Esophagus muscularis mucosa (tissue), 4 donors: ENCODE results near the gene SOBP. TPM values are rescaled to one million over a fixed set of nuclear protein-coding genes. Genes with fewer than 3 reads are reported as not detected.

Source experiments
- DNase-seq: peaks from one replicate; pipeline ENCODE4 v3.0.0-alpha.2; 2017; ENCODE audit errors: extremely low spot score
- H3K27ac ChIP-seq, 4 donors: fragments of 200-600 bp; sonication (generic); replicated peaks in 1 of 4; 1 replicate in 3 of 4; 2 replicates in 1 of 4; pipeline ENCODE4 v1.5.1; 2016 to 2019; ENCODE audit warnings: mild to moderate bottlenecking in 1 of 4
- H3K27me3 ChIP-seq, 4 donors: fragments of 200-600 bp; sonication (generic); one replicate each; pipeline versions ENCODE4 v1.5.1 to v1.6.0; 2016 to 2019
- H3K36me3 ChIP-seq, 4 donors: fragments of 200-600 bp; sonication (generic); one replicate each; pipeline ENCODE4 v1.5.1; 2016 to 2019
- H3K4me1 ChIP-seq, 4 donors: fragments of 200-600 bp; sonication (generic); one replicate each; pipeline ENCODE4 v1.5.1; 2016 to 2019
- H3K4me3 ChIP-seq, 4 donors: fragments of 200-600 bp; sonication (generic); 1 replicate in 2 of 4; 2 replicates in 2 of 4; pipeline ENCODE4 v1.5.1; 2016 to 2019; ENCODE audit warnings: mild to moderate bottlenecking in 4 of 4, moderate library complexity in 1 of 4
- H3K9me3 ChIP-seq, 4 donors: fragments of 200-600 bp; sonication (generic); 1 replicate in 3 of 4; 2 replicates in 1 of 4; pipeline ENCODE4 v1.5.1; 2016 to 2019
- EP300 ChIP-seq: sonication (generic); formaldehyde crosslinking; IDR thresholded peaks from one replicate; pipeline ENCODE4 v1.6.1; 2017; ENCODE audit warnings: antibody characterized with exemption
- POLR2A ChIP-seq: fragments of 450-650 bp; IDR thresholded peaks from one replicate; pipeline ENCODE4 v1.6.1; 2017; ENCODE audit warnings: antibody characterized with exemption, moderate library complexity, mild to moderate bottlenecking, low read depth
- POLR2AphosphoS5 ChIP-seq, 2 donors: sonication (generic); formaldehyde crosslinking; IDR thresholded peaks; one replicate each; pipeline ENCODE4 v1.6.1; 2017; ENCODE audit warnings: antibody characterized with exemption in 2 of 2
- WGBS: methylation state at CpG from one replicate; pipeline ENCODE4 v1.1.5; 2018; 5-methylcytosine and 5-hydroxymethylcytosine counted together
- intact Hi-C: fragments of 100-400 bp; cut with DNase I; formaldehyde crosslinking; loops from one replicate; pipeline ENCODE4 v1.15.1; 2023
- total RNA-seq, 4 donors: library from RNA; depleted of rRNA; stranded (reverse); fragments of >200 nt; gene quantifications; one replicate each; pipeline versions ENCODE4 v1.1.0 to v1.2.1, GENCODE V29; 2016
- TF ChIP-seq, protein P1 (sequence below), 3 experiments: fragments of 200-600 bp in 2 of 3; fragments of 450-650 bp in 1 of 3; sonication (generic) in 2 of 3; IDR thresholded peaks; one replicate each; pipeline ENCODE4 v1.5.1; 2017 to 2019; ENCODE audit warnings: antibody characterized with exemption in 3 of 3, mild to moderate bottlenecking in 2 of 3, moderate library complexity in 1 of 3

SOBP gene
- total RNA-seq, 4 donors from 2014 or later = 18.6 to 44.1 (median 27.6) TPM

DNA sequence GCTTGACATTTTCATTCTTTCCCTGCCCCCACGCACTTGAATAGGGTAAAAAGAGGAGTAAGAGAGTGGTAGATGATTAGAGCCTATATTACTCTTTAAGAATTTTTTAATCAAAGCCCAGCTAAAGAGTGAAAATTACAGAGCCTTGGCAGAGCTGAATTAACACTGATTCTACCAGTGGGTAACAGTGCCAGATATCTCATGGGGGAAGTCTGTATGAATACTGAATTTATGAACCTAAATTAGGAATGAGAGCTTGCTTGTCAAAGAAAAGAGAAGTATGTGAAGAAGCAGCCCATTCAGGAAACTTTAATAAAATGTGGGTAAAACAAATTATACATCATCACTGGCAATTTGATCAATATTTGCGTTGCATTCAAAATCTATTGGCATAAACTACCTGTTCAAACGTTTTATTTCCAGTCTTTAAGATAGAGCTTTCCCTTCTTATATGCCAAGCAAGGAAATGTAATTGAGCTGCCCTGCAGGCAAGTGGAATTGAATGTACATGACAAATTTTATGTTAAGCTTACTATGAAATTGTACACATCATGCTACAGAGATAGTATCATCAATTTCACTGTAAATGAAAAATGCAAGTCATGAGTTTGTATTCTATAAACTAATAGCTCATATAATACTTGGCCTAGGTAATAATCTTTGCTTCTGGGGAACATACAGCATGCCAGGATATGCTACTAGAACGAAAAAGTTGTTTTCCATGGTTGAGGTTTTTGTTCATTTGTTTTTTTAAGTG is 14.5 kb downstream of the SOBP start:
- WGBS = 83% methylated on average over 4 of the region's 4 CpGs

DNA sequence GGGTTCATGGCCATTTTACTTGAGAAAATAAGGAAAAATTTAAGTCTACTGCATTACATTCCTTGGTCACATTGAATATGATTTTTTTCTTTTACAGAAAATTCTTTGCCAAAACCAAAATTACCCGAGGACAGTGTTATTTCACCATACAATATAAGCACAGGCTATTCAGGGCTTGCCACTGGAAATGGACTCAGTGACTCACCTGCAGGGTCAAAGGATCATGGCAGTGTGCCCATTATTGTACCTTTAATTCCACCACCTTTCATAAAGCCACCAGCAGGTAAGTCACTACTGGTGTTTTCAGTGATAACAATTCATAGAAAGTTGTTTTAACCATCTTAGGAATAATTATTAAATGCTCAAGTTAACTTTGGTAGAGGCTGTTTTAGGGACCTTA is 16.2 kb downstream of the SOBP start:
- H3K36me3 ChIP-seq = peaks cover 0 to 18% (median 0%) of the 10 kb centered on the region in 4 donors

More for the DNA sequence above, 14.5 kb downstream of the SOBP start:
- H3K4me1 ChIP-seq = peaks cover 5 to 27% (median 6%) of the 10 kb centered on the region in 4 donors
- no peak for TF ChIP-seq POLR2AphosphoS5 (IDR thresholded peaks at IDR 0.05)
- no peak for TF ChIP-seq EP300
- TF ChIP-seq, protein P1, sequence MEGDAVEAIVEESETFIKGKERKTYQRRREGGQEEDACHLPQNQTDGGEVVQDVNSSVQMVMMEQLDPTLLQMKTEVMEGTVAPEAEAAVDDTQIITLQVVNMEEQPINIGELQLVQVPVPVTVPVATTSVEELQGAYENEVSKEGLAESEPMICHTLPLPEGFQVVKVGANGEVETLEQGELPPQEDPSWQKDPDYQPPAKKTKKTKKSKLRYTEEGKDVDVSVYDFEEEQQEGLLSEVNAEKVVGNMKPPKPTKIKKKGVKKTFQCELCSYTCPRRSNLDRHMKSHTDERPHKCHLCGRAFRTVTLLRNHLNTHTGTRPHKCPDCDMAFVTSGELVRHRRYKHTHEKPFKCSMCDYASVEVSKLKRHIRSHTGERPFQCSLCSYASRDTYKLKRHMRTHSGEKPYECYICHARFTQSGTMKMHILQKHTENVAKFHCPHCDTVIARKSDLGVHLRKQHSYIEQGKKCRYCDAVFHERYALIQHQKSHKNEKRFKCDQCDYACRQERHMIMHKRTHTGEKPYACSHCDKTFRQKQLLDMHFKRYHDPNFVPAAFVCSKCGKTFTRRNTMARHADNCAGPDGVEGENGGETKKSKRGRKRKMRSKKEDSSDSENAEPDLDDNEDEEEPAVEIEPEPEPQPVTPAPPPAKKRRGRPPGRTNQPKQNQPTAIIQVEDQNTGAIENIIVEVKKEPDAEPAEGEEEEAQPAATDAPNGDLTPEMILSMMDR (IDR thresholded peaks at IDR 0.05) = no peak
- TF ChIP-seq POLR2A = no peak
- H3K27ac ChIP-seq = no peak overlapping the region
- H3K36me3 ChIP-seq = peaks cover 0 to 18% (median 0%) of the 10 kb centered on the region in 4 donors
- intact Hi-C loops = no loop called here
- no peak for DNase-seq
- no peak overlapping the region for H3K4me3 ChIP-seq
- no peaks in the 10 kb centered on the region for H3K27me3 ChIP-seq
- no peaks in the 10 kb centered on the region for H3K9me3 ChIP-seq

DNA sequence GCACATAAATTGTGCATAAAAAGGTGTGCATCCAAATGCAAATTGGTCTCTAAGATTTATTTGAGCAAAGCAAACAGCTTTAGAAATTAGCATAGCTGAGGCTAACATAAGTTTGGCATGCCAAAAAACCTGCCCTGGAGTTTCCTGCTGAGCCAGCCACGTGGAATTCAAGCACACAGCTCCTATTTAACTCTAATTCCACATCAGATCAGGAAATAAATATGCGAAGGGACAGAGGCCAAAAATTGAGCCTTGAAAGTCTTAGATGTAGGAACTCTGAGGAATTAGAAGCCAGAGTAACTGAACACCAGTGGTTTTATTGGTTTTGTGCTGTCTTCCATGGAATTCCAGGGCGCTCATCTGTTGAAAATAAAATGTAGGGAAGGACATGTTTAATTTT is 19.6 kb downstream of the SOBP start:
- Histone ChIP-seq H3K4me1 (peaks cover 0 to 30% (median 6%) of the 10 kb centered on the region in 4 donors), H3K4me3 (no peak overlapping the region), H3K27ac (no peak overlapping the region), H3K27me3 (no peaks in the 10 kb centered on the region), H3K36me3 (peaks cover 0 to 23% (median 0%) of the 10 kb centered on the region in 4 donors), H3K9me3 (no peaks in the 10 kb centered on the region)
- 60% methylated on average over 3 of the region's 3 CpGs for WGBS
- TF ChIP-seq, protein P1 (IDR thresholded peaks at IDR 0.05) = no peak
- no peak for TF ChIP-seq POLR2AphosphoS5 (IDR thresholded peaks at IDR 0.05)
- TF ChIP-seq EP300 = no peak
- no peak for TF ChIP-seq POLR2A
- intact Hi-C loops = no loop called here
- DNase-seq = no peak

More for the DNA sequence above, 16.2 kb downstream of the SOBP start:
- Histone ChIP-seq H3K27ac (no peak overlapping the region), H3K4me3 (no peak overlapping the region), H3K4me1 (peaks cover 0 to 32% (median 2%) of the 10 kb centered on the region in 4 donors), H3K9me3 (no peaks in the 10 kb centered on the region), H3K27me3 (no peaks in the 10 kb centered on the region)
- DNase-seq = no peak
- intact Hi-C loops = no loop called here
- WGBS = 88% methylated on average over 1 of the region's 1 CpG
- no peak for TF ChIP-seq EP300
- no peak for TF ChIP-seq POLR2AphosphoS5 (IDR thresholded peaks at IDR 0.05)
- TF ChIP-seq POLR2A = no peak
- TF ChIP-seq, protein P1 (IDR thresholded peaks at IDR 0.05) = no peak

DNA sequence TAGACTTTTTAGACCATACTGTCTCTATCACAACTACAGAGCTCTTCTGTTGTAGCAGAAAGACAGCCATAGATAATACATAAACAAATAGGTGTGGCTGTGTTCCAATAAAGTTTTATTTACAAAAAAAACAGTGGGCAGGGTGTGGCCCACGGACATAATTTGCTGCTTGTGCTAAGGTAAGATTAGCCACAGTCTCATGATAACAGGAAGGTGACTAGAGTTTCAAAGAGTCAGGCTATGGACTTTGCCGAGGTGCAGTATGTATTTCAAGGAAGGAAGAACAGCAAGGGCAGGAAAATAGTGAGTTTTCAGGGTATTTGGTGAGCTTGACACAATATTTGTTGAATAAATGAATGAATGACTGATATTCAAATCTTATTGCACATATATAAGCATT is 20.2 kb downstream of the SOBP start:
- peaks cover 0 to 24% (median 6%) of the 10 kb centered on the region in 4 donors for H3K4me1 ChIP-seq
- WGBS = 74% methylated on average over 2 of the region's 2 CpGs
- TF ChIP-seq POLR2AphosphoS5 (IDR thresholded peaks at IDR 0.05) = no peak
- no peak for TF ChIP-seq POLR2A
- TF ChIP-seq EP300 = no peak
- TF ChIP-seq, protein P1 (IDR thresholded peaks at IDR 0.05) = no peak
- peaks cover 0 to 23% (median 0%) of the 10 kb centered on the region in 4 donors for H3K36me3 ChIP-seq
- H3K9me3 ChIP-seq = no peaks in the 10 kb centered on the region
- no peak overlapping the region for H3K27ac ChIP-seq
- H3K4me3 ChIP-seq = no peak overlapping the region
- H3K27me3 ChIP-seq = no peaks in the 10 kb centered on the region
- DNase-seq = no peak
- intact Hi-C loops = no loop called here
